HG03354 (cell line): ENCODE results near the gene SARS1.

Experiments used
- ATAC-seq: cut with Tn5 transposase; IDR thresholded peaks from one replicate; pipeline ENCODE4 v1.9.1; 2021; ENCODE audit warnings: mild to moderate bottlenecking; ENCODE audit not compliant: unreplicated experiment, poor library complexity, severe bottlenecking

Gene SARS1

DNA sequence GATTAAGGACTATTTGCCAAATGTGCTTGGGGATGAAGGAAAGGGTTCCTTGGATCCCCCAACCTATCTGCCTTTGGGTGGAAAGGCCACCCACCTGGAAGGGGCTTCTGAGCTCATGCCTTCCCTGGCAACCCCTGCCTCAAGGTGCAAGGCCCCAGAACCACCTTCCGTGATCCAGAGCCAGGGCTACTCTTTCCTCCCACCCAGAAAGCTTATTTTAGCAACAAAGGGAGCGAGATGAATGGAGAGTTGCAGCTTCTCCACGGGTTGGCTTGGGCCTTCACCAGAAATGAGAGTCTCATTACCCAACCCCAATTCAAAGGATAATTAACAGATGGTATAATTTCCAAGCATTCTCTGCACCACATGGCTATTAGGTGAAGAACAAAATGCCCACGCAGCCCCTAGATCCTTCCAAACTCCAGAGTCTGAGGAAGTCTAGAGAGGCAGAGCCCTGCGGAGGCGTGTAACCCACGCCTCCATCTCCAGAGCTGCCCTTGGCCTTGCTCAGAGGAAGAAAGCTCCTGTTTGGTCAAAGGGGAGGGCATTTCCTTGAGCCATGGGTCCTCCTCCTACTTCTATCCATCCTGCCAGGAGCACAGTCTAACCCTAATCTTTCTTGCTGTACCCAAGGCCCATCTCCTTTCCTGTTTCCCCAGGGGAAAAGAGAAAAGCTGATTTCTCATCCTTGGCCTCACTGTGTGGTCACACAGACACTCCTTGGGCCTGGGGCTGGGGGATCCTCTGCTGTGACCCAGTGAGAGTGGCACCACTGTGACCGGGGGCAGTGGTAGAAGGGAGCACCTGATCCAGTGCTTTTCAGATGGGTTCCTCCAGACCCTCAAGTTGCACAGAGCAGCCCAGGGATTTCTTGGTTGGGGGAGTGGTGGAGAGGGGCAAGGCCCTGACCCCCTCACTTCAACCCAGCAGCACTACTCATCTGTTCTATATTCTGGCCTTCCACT is 34.0 kb downstream of the SARS1 start:
- ATAC-seq: no peak

- ATAC-seq: no peak
Observed at GRCh38 chr1:109248444-109248796, 34.7 kb downstream of the SARS1 start.

GRCh38 chr1:109248797-109249629 is 35.3 kb downstream of the SARS1 start, which contains the start of gene CELSR2:
TSS of gene CELSR2 (plus strand) at chr1:109249539. CDS start at chr1:109250080, 541 bp downstream.
- ATAC-seq: peak; percentile 89

DNA sequence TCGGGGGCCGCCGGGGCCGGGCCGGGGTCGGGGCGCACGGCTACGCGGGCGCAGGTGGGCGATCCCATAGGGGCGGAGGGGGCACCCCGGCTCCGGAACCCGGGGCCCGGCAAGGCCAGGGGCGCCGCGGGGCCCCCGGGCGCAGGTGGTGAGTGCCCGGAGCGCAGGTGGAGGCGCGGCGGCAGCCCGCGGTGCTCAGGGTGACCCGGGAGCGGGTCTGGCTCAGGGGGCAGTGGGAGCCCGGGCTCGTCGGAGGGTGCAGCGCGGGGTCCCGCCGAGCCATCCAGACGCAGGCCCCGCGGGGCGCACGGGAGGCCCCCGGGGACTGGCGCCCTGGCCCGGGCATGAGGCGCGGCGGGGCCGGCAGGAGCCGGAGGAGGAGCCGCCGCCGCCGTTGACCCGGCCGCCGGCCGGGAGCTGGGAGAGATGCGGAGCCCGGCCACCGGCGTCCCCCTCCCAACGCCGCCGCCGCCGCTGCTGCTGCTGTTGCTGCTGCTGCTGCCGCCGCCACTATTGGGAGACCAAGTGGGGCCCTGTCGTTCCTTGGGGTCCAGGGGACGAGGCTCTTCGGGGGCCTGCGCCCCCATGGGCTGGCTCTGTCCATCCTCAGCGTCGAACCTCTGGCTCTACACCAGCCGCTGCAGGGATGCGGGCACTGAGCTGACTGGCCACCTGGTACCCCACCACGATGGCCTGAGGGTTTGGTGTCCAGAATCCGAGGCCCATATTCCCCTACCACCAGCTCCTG is 36.1 kb downstream of the SARS1 start:
- peak; percentile 35 for ATAC-seq

- no peak for ATAC-seq
Observed at GRCh38 chr1:109250454-109251276, 36.9 kb downstream of the SARS1 start.

DNA sequence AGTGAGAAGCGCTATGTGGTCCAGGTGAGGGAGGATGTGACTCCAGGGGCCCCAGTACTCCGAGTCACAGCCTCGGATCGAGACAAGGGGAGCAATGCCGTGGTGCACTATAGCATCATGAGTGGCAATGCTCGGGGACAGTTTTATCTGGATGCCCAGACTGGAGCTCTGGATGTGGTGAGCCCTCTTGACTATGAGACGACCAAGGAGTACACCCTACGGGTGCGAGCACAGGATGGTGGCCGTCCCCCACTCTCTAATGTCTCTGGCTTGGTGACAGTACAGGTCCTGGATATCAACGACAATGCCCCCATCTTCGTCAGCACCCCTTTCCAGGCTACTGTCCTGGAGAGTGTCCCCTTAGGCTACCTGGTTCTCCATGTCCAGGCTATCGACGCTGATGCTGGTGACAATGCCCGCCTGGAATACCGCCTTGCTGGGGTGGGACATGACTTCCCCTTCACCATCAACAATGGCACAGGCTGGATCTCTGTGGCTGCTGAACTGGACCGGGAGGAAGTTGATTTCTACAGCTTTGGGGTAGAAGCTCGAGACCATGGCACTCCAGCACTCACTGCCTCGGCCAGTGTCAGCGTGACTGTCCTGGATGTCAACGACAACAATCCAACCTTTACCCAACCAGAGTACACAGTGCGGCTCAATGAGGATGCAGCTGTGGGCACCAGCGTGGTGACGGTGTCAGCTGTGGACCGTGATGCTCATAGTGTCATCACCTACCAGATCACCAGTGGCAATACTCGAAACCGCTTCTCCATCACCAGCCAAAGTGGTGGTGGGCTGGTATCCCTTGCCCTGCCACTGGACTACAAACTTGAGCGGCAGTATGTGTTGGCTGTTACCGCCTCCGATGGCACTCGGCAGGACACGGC is 37.8 kb downstream of the SARS1 start:
- no peak for ATAC-seq

DNA sequence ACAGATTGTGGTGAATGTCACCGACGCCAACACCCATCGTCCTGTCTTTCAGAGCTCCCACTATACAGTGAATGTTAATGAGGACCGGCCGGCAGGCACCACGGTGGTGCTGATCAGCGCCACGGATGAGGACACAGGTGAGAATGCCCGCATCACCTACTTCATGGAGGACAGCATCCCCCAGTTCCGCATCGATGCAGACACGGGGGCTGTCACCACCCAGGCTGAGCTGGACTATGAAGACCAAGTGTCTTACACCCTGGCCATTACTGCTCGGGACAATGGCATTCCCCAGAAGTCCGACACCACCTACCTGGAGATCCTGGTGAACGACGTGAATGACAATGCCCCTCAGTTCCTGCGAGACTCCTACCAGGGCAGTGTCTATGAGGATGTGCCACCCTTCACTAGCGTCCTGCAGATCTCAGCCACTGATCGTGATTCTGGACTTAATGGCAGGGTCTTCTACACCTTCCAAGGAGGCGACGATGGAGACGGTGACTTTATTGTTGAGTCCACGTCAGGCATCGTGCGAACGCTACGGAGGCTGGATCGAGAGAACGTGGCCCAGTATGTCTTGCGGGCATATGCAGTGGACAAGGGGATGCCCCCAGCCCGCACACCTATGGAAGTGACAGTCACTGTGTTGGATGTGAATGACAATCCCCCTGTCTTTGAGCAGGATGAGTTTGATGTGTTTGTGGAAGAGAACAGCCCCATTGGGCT is 38.6 kb downstream of the SARS1 start:
- ATAC-seq: no peak

- no peak for ATAC-seq
Observed at GRCh38 chr1:109252893-109253802, 39.4 kb downstream of the SARS1 start.

DNA sequence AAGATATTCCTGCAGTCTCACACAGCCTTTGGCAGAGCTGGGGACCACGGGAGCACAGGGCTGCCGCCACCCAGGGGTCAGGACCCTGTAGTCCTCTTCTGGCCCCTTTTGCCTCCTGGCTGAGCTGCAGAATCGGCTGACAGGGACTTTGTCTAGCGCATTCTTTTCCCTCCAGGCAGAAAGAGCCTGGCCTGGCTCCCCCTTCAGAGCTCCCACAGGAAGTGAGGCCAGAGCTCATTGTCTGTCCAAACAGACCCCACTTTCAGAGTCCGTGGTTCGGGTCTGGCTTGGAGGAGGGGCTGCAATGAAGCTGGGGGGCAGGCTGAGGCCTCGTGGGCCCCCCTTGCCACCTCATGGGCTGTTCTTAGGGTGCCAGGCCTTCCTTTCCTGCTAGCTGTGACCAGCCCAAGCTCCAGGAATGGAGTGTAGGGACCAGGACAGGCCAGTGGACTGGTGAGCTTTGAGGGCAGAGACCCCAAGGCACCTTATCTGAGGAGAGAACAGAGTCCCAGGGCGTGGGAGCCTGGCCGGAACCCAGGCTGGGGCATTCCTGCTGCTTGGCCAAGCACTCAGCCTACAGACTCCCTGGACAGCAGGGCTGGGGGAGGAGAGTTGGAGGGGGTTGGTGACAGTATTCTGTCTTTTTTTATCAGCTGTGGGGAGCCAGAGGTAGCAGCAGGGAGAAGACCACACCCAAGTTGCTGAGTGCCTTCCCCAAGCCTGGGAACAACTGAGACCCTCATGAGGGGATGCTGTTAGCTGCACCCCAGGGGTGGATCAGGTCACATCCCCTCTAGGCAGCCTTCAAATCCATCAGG is 40.3 kb downstream of the SARS1 start:
- ATAC-seq: no peak

GRCh38 chr1:109254621-109255096 is 40.9 kb downstream of the SARS1 start:
- no peak for ATAC-seq

GRCh38 chr1:109255097-109255651 is 41.5 kb downstream of the SARS1 start:
- no peak for ATAC-seq

DNA sequence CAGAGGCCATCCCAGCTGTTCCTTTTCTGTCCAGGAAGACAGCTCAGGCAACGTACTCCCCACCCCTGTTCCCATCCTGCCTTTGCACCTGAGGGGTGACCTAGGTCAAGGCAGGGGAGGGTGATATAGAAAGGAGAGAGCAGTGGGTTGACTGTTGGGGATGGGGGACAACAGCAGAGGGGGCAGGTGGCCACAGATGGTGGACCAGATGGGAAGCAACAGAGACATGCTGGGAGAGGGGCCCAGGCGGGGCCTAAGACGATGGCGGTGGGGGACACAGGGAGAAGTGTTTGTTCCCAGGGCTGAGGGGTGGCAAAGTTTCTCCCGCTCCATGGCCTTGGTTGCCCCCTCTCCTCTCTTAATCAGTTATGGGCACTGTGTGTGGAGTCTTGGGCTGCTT is 42.0 kb downstream of the SARS1 start:
- ATAC-seq: no peak

- ATAC-seq: no peak
Observed at GRCh38 chr1:109256085-109256484, 42.4 kb downstream of the SARS1 start.

- ATAC-seq: no peak
Observed at GRCh38 chr1:109256971-109257681, 43.4 kb downstream of the SARS1 start.
